ENCODE data around the gene ADRA1B. TPM values are rescaled to one million over a fixed set of nuclear protein-coding genes. Genes with fewer than 3 reads are reported as not detected.
A peak's percentile ranks its signal among the peaks of the same experiment; 100 is the strongest.

The ADRA1B gene
- total RNA-seq (2014; rRNA removed), result 0.71 and 1.1 TPM in 2 replicates
- 3.5 TPM for polyA plus RNA-seq (2012)

- DNase-seq (ENCODE audit: low read depth), result peak; percentile 46
Measured at GRCh38 chr5:159915904-159916840, at the start of gene ADRA1B. ADRA1B (plus strand) TSS chr5:159916482; CDS start chr5:159916906, 424 bp downstream.

DNA sequence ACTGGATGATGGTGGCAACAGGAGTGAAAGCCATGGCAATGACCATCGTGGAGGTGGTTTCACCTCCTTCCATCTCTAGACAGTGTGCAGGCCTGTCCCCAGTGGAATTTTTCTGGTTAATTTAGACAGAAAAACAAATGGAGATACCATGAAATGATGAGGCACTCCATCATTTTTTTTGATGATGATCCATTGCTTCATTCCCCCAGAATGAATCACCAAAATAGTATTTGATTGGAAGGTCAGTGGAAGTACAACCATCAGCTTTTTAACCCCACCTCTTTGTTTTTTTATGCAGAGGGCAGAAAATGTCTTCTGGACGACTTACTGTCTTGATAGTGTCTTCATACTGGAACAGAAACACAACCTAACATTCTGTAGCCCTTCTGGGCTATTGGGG is 42.6 kb upstream of the ADRA1B start:
- DNase-seq (ENCODE audit: low read depth), result peak; percentile 51

DNA sequence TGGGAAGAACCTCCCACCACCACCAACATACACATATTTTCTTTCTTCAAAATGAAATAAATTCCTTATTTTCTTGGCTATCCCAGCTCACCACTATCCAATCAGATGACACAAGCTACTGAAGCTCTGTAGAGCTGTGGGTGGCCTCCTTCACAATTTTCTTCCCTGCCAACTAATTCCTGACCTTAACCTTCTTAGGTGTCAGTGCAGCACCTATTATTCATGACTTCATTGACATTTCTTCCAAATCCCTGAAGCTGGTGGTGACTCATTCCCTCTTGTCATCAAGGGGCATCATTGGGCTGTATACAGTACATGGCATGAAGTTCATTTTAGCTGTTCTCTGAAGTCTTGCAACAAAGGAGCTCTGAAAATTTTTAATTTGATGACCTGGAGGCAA is 42.0 kb upstream of the ADRA1B start:
- peak; percentile 32 for DNase-seq (ENCODE audit: low read depth)

DNA sequence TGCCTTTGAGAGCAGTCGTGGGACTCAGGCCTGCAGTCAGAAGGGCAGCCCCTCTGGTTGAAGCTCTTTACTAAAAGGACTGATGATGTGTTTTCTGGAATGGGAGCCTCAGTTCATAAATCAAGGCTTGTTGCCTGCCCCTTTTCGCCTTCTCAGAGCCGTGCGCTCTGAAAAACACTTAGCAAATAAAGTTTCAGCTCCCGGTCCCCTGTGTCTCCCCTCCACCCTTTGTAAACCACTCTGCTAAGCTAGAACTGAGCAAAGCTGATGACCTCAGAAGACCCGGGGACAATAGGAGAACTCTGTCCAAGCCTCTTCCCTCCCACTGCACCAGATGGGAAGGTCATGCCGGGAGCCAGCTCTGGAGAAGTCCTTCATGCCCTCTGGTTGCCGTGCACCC is 39.3 kb upstream of the ADRA1B start:
- no peak for DNase-seq (ENCODE audit: low read depth)

DNA sequence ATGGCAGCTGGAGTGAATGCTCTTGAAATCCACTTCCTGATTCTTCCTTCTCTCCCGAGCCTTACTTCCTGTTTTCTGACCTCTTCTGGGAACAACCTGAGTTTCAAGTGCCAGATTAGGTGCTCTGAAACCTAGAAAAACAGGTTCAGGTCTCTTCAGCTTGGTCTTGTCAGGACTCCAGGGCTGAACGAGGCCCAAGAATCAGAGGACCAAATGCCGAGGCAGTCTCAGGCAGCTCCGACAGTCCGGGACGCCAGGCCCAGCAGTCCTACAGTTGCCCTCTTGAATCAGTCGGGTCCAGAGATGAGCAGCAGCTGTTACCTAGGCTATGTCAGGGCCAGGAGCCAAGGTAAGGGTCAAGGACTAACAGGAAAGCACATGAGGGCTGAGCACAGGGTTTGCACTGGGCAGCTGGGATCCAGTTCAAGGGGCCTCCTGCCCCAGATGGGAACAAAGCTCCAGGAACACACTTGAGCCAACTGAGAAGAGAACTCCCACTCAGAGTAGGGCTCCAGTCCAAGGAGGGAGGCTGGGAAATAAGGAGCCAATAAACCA is 38.3 kb upstream of the ADRA1B start:
- no peak for DNase-seq (ENCODE audit: low read depth)

DNA sequence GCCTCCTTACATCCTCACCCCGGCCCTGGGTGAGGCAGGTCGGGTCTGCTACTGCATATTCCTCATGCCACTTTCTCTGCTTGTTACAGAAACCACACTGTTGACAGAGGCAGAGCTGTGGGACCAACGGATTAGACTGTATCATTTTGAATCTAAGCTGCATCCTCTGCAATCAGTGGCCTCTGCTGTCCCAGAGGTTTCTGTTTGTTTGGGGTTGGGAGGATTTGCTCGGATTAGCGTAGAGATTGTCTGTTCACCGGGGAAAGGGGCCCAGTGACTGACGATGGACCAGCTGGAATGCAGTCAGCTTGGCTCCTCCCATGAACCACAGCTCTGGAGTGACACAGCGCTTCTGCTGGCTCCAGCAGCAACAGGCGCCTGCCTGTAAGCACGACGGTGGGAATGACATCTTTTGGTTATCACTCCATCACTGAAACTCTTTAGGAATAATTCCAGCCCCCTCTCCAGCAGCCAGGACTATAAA is 37.3 kb upstream of the ADRA1B start:
- peak; percentile 90 for DNase-seq (ENCODE audit: low read depth)

GRCh38 chr5:159880676-159881075 is 35.6 kb upstream of the ADRA1B start:
- DNase-seq (ENCODE audit: low read depth), result no peak

- DNase-seq (ENCODE audit: low read depth), result no peak
Measured at GRCh38 chr5:159881967-159882366, 34.3 kb upstream of the ADRA1B start.

GRCh38 chr5:159883522-159883950 is 32.7 kb upstream of the ADRA1B start:
- DNase-seq (ENCODE audit: low read depth), result peak; percentile 74

GRCh38 chr5:159884917-159885620 is 31.2 kb upstream of the ADRA1B start:
- no peak for DNase-seq (ENCODE audit: low read depth)

DNA sequence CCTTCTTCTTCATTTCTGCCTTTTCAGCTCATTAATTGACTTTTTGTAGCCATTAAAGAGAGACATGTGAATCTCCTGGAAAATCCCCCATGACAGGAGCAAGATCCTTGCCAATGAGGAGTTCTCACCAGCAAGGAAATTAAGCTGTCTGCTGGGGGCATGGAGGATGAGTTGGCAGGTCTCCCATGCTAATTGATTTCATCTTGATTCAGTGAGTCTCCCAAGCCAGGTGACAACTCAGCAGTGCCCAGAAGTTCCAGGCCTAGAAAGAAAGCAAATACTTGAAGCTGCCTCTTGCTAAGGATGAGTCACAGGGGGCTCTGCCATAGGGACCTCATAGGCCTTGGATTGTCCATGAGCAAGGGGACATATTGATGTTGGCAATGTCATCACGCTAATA is 30.0 kb upstream of the ADRA1B start:
- DNase-seq (ENCODE audit: low read depth), result no peak

DNA sequence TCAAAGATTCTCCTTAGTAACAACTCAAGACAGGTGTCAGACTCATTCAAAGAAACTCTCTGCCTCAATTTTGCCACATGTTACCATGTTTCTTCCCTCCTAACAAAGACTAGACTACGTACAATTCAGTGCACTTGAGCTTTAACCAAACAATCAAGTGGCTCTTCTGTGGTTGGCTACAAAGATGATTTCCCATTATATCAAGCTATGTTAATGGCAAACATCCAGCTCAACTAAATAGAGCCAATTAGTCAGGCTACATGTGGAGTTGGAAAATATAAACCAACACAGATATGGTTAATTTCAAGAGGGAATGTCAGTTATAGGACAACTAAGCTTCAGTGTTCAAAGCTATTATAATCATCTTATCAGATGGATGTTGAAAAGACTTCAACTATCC is 29.2 kb upstream of the ADRA1B start:
- no peak for DNase-seq (ENCODE audit: low read depth)

DNA sequence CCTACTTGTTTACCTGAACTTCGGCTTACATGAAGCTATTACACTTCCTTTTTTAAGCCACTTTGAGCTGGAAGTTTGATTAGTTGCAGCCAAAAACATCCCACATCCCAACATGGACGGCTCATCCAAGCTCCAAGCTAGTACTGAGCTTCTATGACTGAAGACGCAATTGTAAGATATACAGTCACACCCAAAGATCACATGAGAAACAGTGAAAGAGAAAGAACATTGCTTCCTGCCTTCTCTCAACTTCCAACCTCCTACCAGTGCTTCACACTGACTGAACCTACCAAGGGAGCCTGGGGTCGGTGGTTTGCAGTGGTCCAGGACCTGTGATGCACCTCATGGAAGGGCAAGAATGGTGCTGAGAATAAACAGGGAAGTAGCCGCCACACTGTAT is 27.4 kb upstream of the ADRA1B start:
- DNase-seq (ENCODE audit: low read depth), result no peak

DNA sequence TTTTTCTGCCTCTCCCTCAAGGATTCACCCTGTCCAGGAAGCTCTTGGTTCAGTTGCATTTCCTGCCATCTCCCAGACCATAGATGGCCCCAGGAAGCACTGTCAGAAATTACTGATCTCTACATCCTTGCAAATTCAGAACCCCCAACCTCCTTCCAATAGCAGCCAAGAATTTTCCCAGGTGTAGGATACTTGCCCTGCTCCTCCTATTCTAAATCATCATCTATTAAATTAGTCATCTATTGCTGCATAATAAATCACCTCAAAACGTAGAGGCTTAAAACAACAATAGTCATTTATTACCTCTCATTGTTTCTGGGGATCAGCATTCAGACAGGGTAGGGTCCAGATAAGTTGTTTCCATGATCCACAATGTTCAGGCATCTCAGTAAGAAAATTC is 26.1 kb upstream of the ADRA1B start:
- no peak for DNase-seq (ENCODE audit: low read depth)

- no peak for DNase-seq (ENCODE audit: low read depth)
Measured at GRCh38 chr5:159891371-159891770, 24.9 kb upstream of the ADRA1B start.

DNA sequence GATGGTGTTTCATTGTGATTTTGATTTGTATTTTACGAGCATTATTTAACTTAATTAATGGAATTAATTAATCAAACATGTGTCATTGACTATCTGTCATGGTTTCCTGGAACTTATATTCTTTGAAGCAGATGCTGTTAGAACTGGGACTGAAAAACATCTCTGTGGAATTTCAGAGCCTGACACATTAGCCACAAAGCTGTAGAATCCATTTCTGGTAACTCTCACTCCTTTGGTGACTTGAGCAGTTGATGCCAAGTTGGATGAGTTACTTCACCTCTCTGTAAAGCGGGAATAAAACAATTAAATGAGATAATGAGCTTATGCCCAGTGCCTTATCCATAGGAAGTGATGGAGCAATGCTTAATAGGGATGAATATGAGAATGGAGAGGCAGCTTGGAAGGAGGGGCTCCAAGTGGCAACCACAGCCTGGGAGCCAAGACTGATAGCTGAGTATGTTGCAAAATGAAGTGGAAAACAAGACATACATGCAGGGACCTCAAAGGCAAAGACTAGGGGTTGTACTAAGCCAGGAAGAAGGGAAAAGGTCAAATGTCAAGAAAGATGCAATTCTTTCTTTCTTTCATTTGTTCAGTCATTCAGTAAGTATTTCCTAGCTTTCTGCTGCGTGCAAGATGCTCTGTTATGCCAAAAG is 23.1 kb upstream of the ADRA1B start:
- no peak for DNase-seq (ENCODE audit: low read depth)

DNA sequence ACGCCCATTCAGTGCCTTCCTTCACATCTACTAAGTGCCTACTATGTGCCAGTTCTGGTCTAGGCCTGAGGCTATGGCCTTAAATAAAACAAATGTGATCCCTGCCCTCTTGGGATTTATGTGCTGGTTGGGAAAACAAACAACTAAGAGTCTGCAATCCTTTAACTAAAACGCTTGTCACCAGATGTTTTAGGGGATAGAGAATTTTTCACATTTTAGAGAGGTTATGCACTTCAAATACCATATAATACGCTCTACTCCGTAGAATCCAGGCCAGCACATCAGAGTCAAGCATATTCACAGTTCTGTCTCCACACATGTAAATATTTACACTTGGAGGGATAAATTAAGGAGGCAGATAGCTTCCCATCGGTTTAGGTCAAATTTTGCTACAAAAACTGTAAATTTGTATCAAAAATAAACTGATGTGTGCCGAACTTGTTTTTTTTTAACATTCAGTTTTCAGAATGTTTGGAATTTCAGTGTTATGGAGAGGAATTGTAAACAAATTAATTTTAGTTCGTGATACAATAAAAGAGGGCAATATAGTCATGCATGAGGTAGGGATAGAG is 22.0 kb upstream of the ADRA1B start:
- no peak for DNase-seq (ENCODE audit: low read depth)

DNA sequence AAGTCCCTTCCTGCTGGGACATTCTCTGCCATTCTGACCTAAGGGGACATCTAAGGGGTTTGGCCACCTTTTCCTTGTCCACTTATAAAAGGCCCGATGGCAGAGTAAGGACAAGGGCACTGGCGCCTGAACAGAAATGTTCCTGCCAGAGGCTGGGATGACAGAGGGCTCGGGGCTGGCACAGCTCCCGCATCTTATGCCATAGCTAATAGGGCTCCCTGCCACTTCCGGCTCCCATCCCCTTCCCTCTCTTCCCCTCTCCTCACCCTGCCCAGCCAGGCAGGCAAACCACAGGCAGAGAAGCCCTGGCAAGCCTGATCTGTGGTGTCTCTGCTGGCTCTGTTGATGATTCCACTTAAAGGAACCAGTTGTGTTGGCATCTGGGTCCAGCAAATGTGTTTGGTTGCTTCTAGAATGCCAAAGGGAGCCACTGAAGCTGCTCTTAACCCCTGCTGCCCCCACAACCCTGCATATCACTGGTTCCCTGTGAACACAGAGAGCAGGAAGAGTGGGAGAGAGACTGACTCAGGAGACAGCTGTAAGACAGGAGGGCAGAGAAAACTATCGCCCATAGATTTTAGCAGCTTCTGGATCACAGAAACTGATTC is 18.4 kb upstream of the ADRA1B start:
- DNase-seq (ENCODE audit: low read depth), result peak; percentile 80

GRCh38 chr5:159899067-159900049 is 16.9 kb upstream of the ADRA1B start:
- DNase-seq (ENCODE audit: low read depth), result peak; percentile 40

DNA sequence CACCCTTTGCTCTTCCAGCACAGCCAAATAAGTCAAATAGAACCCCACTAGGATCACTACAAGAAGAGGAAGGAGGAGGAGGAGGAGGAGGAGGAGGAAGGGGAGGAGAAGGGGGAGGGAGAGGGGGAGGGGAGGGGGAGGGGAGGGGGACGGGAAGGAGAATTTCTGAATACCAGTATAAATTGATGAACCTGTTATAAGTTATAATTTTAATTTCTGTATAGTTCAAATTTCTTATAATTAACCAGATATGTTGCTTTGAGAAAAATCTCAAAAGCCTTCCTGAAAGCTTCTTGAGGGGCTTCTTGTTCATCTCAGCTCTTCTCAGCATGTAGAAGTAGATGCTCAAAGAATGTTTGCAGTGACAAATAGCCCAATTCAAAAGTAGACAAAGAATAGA is 15.0 kb upstream of the ADRA1B start:
- DNase-seq (ENCODE audit: low read depth), result no peak

Measured in LHCN-M2 (cell line).